Left lung (tissue), 10 donors: ENCODE measurements around the gene PDHA1. TPM values are rescaled to one million over a fixed set of nuclear protein-coding genes. Genes with fewer than 3 reads are reported as not detected.

Experiments
- ATAC-seq: fragments of 200-7000 bp; cut with Tn5 transposase; one replicate; pipeline ENCODE4 v1.9.1; 2020; ENCODE audit warnings: moderate library complexity
- DNase-seq, 4 donors: peaks; one replicate each; pipeline ENCODE4 v3.0.0-alpha.2; 2013 to 2020
- H3K27ac ChIP-seq, 2 donors: fragments of 200-600 bp; sonication (generic) in 1 of 2; one replicate each; pipeline versions ENCODE4 v1.5.0 to v1.8.0; 2020 to 2021
- H3K27me3 ChIP-seq, 2 donors: fragments of 200-600 bp; sonication (generic) in 1 of 2; one replicate each; pipeline versions ENCODE4 v1.5.0 to v1.8.0; 2020 to 2021
- H3K36me3 ChIP-seq, 2 donors: fragments of 200-600 bp; sonication (generic) in 1 of 2; one replicate each; pipeline versions ENCODE4 v1.5.0 to v1.8.0; 2020 to 2021
- H3K4me1 ChIP-seq, 2 donors: fragments of 200-600 bp; one replicate each; pipeline ENCODE4 v1.8.0; 2021
- H3K4me3 ChIP-seq, 2 donors: fragments of 200-600 bp; sonication (generic) in 1 of 2; one replicate each; pipeline versions ENCODE4 v1.5.0 to v1.8.0; 2020 to 2021; ENCODE audit warnings: mild to moderate bottlenecking in 1 of 2
- H3K9me3 ChIP-seq, 2 donors: fragments of 200-600 bp; sonication (generic) in 1 of 2; one replicate each; pipeline versions ENCODE4 v1.5.0 to v1.8.0; 2020 to 2021
- CTCF ChIP-seq, 2 donors: fragments of 200-600 bp; sonication (generic) in 1 of 2; IDR thresholded peaks; one replicate each; pipeline versions ENCODE4 v1.5.0 to v1.8.0; 2021; ENCODE audit warnings: antibody characterized with exemption in 2 of 2
- intact Hi-C, 2 donors: fragments of 100-400 bp; cut with DNase I; formaldehyde crosslinking; loops; one replicate each; pipeline versions ENCODE4 v1.11.2 to v1.14.2; 2022
- polyA plus RNA-seq, 6 donors: library from polyadenylated mRNA; unstranded; fragments of 120-200 nt; gene quantifications; one replicate each; pipeline ENCODE4 v1.2.1, GENCODE V29; 2013; ENCODE audit not compliant: insufficient read length in 6 of 6
- total RNA-seq, 2 donors: library from RNA; stranded (reverse); fragmentation: NEBNext Ultra II Directional; extraction: Animal tissue kit (Norgen Biotek cat#: 25700); gene quantifications; one replicate each; pipeline ENCODE4 v1.2.1, GENCODE V29; 2021
- donor health status: DM: no; HTN: yes; CAD: no.
- donor health status: DM: no; HTN: no; CAD: no.

PDHA1 gene
- total and polyA plus RNA-seq, 8 donors: 120 to 170 (median 152) TPM

- ATAC-seq: no peak
- H3K36me3 ChIP-seq: peaks cover 0 to 97% of the 10 kb centered on the region in 2 donors
- no peak for DNase-seq
- no peaks in the 10 kb centered on the region for H3K9me3 ChIP-seq
- no peaks in the 10 kb centered on the region for H3K27me3 ChIP-seq
- no peak overlapping the region for H3K4me3 ChIP-seq
- H3K27ac ChIP-seq: peak overlapping the region in 1 of 2 donors; percentile 45
- no peaks in the 10 kb centered on the region for H3K4me1 ChIP-seq
- intact Hi-C loops: no loop called here
- no peak for TF ChIP-seq CTCF (IDR thresholded peaks at IDR 0.05)
These were observed 14.8 kb downstream of the PDHA1 start for GRCh38 chrX:19358521-19358920.

GRCh38 chrX:19360903-19361302 lies 17.2 kb downstream of the PDHA1 start:
- H3K27ac ChIP-seq: no peak overlapping the region
- H3K4me1 ChIP-seq: no peaks in the 10 kb centered on the region
- no peak overlapping the region for H3K4me3 ChIP-seq
- intact Hi-C loops: no loop called here
- H3K9me3 ChIP-seq: no peaks in the 10 kb centered on the region
- H3K36me3 ChIP-seq: peaks cover 0 to 82% of the 10 kb centered on the region in 2 donors
- no peaks in the 10 kb centered on the region for H3K27me3 ChIP-seq
- no peak for ATAC-seq
- no peak for DNase-seq
- no peak for TF ChIP-seq CTCF (IDR thresholded peaks at IDR 0.05)

- Histone ChIP-seq H3K4me1 (no peaks in the 10 kb centered on the region), H3K27me3 (no peaks in the 10 kb centered on the region), H3K9me3 (no peaks in the 10 kb centered on the region), H3K27ac (no peak overlapping the region), H3K36me3 (peaks cover 0 to 75% of the 10 kb centered on the region in 2 donors), H3K4me3 (no peak overlapping the region)
- ATAC-seq (no peak), DNase-seq (no peak)
- intact Hi-C loops: no loop called here
- no peak for TF ChIP-seq CTCF (IDR thresholded peaks at IDR 0.05)
These were observed 18.0 kb downstream of the PDHA1 start for GRCh38 chrX:19361701-19362100.

- intact Hi-C loops: no loop called here
- Histone ChIP-seq H3K27me3 (no peaks in the 10 kb centered on the region), H3K4me1 (no peaks in the 10 kb centered on the region), H3K9me3 (no peaks in the 10 kb centered on the region), H3K36me3 (peaks cover 0 to 9% of the 10 kb centered on the region in 2 donors), H3K27ac (no peak overlapping the region), H3K4me3 (no peak overlapping the region)
- ATAC-seq: no peak
- no peak for DNase-seq
- TF ChIP-seq CTCF (IDR thresholded peaks at IDR 0.05): no peak
These were observed 24.8 kb downstream of the PDHA1 start for GRCh38 chrX:19368576-19368975.

DNA sequence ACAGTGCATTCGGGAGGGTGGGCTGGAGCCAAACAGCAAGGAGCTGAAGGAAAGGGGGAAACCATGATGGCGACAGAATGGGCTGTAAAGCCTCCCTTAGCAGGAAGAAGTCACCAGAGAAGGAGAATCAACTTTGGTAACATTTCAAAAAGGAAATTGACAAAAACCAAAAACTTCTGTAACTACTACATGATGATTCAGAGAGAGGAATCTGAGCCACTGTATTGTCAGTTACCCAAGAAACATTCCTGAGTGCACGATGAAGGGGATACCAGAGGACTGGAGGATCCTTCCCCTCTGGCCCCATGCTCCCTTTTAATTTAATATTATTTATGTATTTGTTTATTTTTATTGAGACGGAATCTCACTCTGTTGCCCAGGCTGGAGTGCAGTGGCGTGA lies 26.3 kb downstream of the PDHA1 start:
- Histone ChIP-seq H3K4me3 (no peak overlapping the region), H3K27ac (no peak overlapping the region), H3K36me3 (no peaks in the 10 kb centered on the region), H3K9me3 (no peaks in the 10 kb centered on the region), H3K27me3 (no peaks in the 10 kb centered on the region), H3K4me1 (no peaks in the 10 kb centered on the region)
- ATAC-seq: no peak
- no peak for TF ChIP-seq CTCF (IDR thresholded peaks at IDR 0.05)
- no peak for DNase-seq
- intact Hi-C loops: no loop called here
